SK-N-SH treated with all-trans-retinoic acid at 6 μM for 48 hours (cell line): ENCODE results near the gene TAF13.
A peak's percentile ranks its signal among the peaks of the same experiment; 100 is the strongest.

Source experiments
- ATAC-seq: fragments of 200-7000 bp; cut with Tn5 transposase; 3 replicates; pipeline ENCODE4 v1.9.1; 2020; ENCODE audit warnings: mild to moderate bottlenecking, moderate library complexity
- ARNTL ChIP-seq: fragments of 450-650 bp; formaldehyde crosslinking; IDR thresholded peaks from 2 replicates; pipeline ENCODE4 v1.5.0; 2020; ENCODE audit warnings: low read depth, mild to moderate bottlenecking, moderate library complexity, borderline replicate concordance
- BACH2 ChIP-seq: fragments of 250-450 bp; sonication (Bioruptor Pico); IDR thresholded peaks from 2 replicates; pipeline ENCODE4 v1.9.0; 2021; ENCODE audit warnings: mild to moderate bottlenecking, borderline replicate concordance
- CREB5 ChIP-seq: fragments of 250-450 bp; sonication (Bioruptor Pico); IDR thresholded peaks from 2 replicates; pipeline ENCODE4 v1.5.1; 2020; ENCODE audit warnings: low read depth, mild to moderate bottlenecking, moderate library complexity
- CSDC2 ChIP-seq: fragments of 250-450 bp; sonication (Bioruptor Pico); IDR thresholded peaks from 2 replicates; pipeline ENCODE4 v1.5.0; 2020; ENCODE audit warnings: mild to moderate bottlenecking, moderate library complexity
- CSRNP3 ChIP-seq: fragments of 250-450 bp; sonication (Bioruptor Pico); IDR thresholded peaks from 2 replicates; pipeline ENCODE4 v1.5.1; 2021; ENCODE audit warnings: mild to moderate bottlenecking, moderate library complexity
- ESRRG ChIP-seq: fragments of 250-450 bp; sonication (Bioruptor Pico); IDR thresholded peaks from 2 replicates; pipeline ENCODE4 v1.6.1; 2021; ENCODE audit warnings: mild to moderate bottlenecking
- GLIS3 ChIP-seq: fragments of 250-450 bp; sonication (Bioruptor Pico); IDR thresholded peaks from 2 replicates; pipeline ENCODE4 v1.5.0; 2020; ENCODE audit warnings: mild to moderate bottlenecking, moderate library complexity
- ISL1 ChIP-seq: fragments of 250-450 bp; sonication (Bioruptor Pico); IDR thresholded peaks from 2 replicates; pipeline ENCODE4 v2.1.2; 2022; ENCODE audit warnings: mild to moderate bottlenecking, moderate library complexity
- OSR1 ChIP-seq: fragments of 250-450 bp; sonication (Bioruptor Pico); IDR thresholded peaks from 2 replicates; pipeline ENCODE4 v1.8.0; 2022; ENCODE audit warnings: moderate library complexity, mild to moderate bottlenecking, inconsistent platforms
- PATZ1 ChIP-seq: fragments of 250-450 bp; sonication (Bioruptor Pico); IDR thresholded peaks from 2 replicates; pipeline ENCODE4 v1.8.0; 2020; ENCODE audit warnings: mild to moderate bottlenecking, moderate library complexity, borderline replicate concordance
- POU6F1 ChIP-seq: fragments of 250-450 bp; sonication (Bioruptor Pico); IDR thresholded peaks from 2 replicates; pipeline ENCODE4 v1.8.0; 2021; ENCODE audit warnings: low read depth, mild to moderate bottlenecking, moderate library complexity, borderline replicate concordance
- PPARA ChIP-seq: fragments of 250-450 bp; sonication (Bioruptor Pico); IDR thresholded peaks from 2 replicates; pipeline ENCODE4 v1.5.0; 2020; ENCODE audit warnings: mild to moderate bottlenecking, borderline replicate concordance
- RARB ChIP-seq: fragments of 250-450 bp; sonication (Bioruptor Pico); IDR thresholded peaks from 2 replicates; pipeline ENCODE4 v1.8.0; 2021; ENCODE audit warnings: mild to moderate bottlenecking, moderate library complexity
- SNAI2 ChIP-seq: fragments of 250-450 bp; sonication (Bioruptor Pico); IDR thresholded peaks from 2 replicates; pipeline ENCODE4 v1.5.0; 2020; ENCODE audit warnings: mild to moderate bottlenecking, moderate library complexity
- TCF4 ChIP-seq: fragments of 250-450 bp; sonication (Bioruptor Pico); IDR thresholded peaks from 2 replicates; pipeline ENCODE4 v1.8.0; 2021; ENCODE audit warnings: mild to moderate bottlenecking, moderate library complexity, borderline replicate concordance
- TOX ChIP-seq: fragments of 250-450 bp; sonication (Bioruptor Pico); IDR thresholded peaks from 2 replicates; pipeline ENCODE4 v1.8.0; 2021; ENCODE audit warnings: mild to moderate bottlenecking, moderate library complexity, borderline replicate concordance
- TSHZ2 ChIP-seq: fragments of 250-450 bp; sonication (Bioruptor Pico); IDR thresholded peaks from 2 replicates; pipeline ENCODE4 v1.5.0; 2020; ENCODE audit warnings: mild to moderate bottlenecking, moderate library complexity
- ZC3H10 ChIP-seq: fragments of 250-450 bp; sonication (Bioruptor Pico); IDR thresholded peaks from 2 replicates; pipeline ENCODE4 v1.5.1; 2021; ENCODE audit warnings: mild to moderate bottlenecking, moderate library complexity
- ZFP3 ChIP-seq: fragments of 250-450 bp; sonication (Bioruptor Pico); IDR thresholded peaks from 2 replicates; pipeline ENCODE4 v1.5.0; 2020; ENCODE audit warnings: mild to moderate bottlenecking, moderate library complexity
- ZFP30 ChIP-seq: fragments of 450-650 bp; formaldehyde crosslinking; IDR thresholded peaks from 2 replicates; pipeline ENCODE4 v1.5.0; 2022; ENCODE audit warnings: mild to moderate bottlenecking, moderate library complexity
- ZNF565 ChIP-seq: fragments of 450-650 bp; formaldehyde crosslinking; conservative IDR thresholded peaks from 2 replicates; pipeline ENCODE4 v1.5.0; 2020; ENCODE audit warnings: low read depth, mild to moderate bottlenecking, moderate library complexity
- ZNF70 ChIP-seq: fragments of 450-650 bp; formaldehyde crosslinking; IDR thresholded peaks from 2 replicates; pipeline ENCODE4 v1.5.0; 2020; ENCODE audit warnings: mild to moderate bottlenecking, moderate library complexity
- ZNF8 ChIP-seq: fragments of 450-650 bp; formaldehyde crosslinking; IDR thresholded peaks from 2 replicates; pipeline ENCODE4 v1.5.0; 2020; ENCODE audit warnings: mild to moderate bottlenecking, moderate library complexity

TAF13 gene

GRCh38 chr1:109099938-109100773, 24.4 kb upstream of the TAF13 start:
- peak; percentile 77 for TF ChIP-seq CREB5 (CRISPR knock-in tag)
- TF ChIP-seq CSRNP3 (CRISPR knock-in tag) = peak; percentile 84
- TF ChIP-seq ISL1 (CRISPR knock-in tag) = no peak
- TF ChIP-seq SNAI2 (CRISPR knock-in tag) = no peak
- no peak for TF ChIP-seq OSR1 (CRISPR knock-in tag)
- TF ChIP-seq ZC3H10 (CRISPR knock-in tag) = peak; percentile 33; the same call in 1 of the 2 replicates
- 0 out of 2 replicates have a peak, but pooled peaks have one; percentile 25 for TF ChIP-seq ZNF70 (CRISPR knock-in tag)
- TF ChIP-seq ZNF8 (CRISPR knock-in tag) = no peak
- TF ChIP-seq GLIS3 (CRISPR knock-in tag) = peak; percentile 82; the same call in 1 of the 2 replicates
- peak; percentile 72; the same call in 1 of the 2 replicates for TF ChIP-seq TOX (CRISPR knock-in tag)
- no peak for TF ChIP-seq TCF4 (CRISPR knock-in tag)
- peak; percentile 49; the same call in 1 of the 2 replicates for TF ChIP-seq CSDC2 (CRISPR knock-in tag)
- TF ChIP-seq ZFP30 (CRISPR knock-in tag) = peak; percentile 41; the same call in 1 of the 2 replicates
- no peak for TF ChIP-seq POU6F1
- TF ChIP-seq ESRRG (CRISPR knock-in tag) = peak; percentile 72; the same call in 1 of the 2 replicates
- peak; percentile 95 for TF ChIP-seq PATZ1 (CRISPR knock-in tag)
- TF ChIP-seq ZFP3 (CRISPR knock-in tag) = no peak
- TF ChIP-seq BACH2 (CRISPR knock-in tag) = no peak
- 0 out of 2 replicates have a peak, but pooled peaks have one; percentile 65 for TF ChIP-seq RARB (CRISPR knock-in tag)
- TF ChIP-seq PPARA (CRISPR knock-in tag) = no peak
- 0 out of 2 replicates have a peak, but pooled peaks have one; percentile 36 for TF ChIP-seq ZNF565 (CRISPR knock-in tag)
- TF ChIP-seq TSHZ2 = peak; percentile 62; the same call in 1 of the 2 replicates
- no peak for TF ChIP-seq ARNTL (CRISPR knock-in tag)
- ATAC-seq = peak; percentile 96

GRCh38 chr1:109096120-109096519, 20.3 kb upstream of the TAF13 start:
- ATAC-seq = no peak

More at GRCh38 chr1:109096120-109096519, 20.3 kb upstream of the TAF13 start:
- no peak for TF ChIP-seq ZC3H10 (CRISPR knock-in tag)
- TF ChIP-seq SNAI2 (CRISPR knock-in tag) = no peak
- no peak for TF ChIP-seq CSDC2 (CRISPR knock-in tag)
- no peak for TF ChIP-seq ZNF70 (CRISPR knock-in tag)
- no peak for TF ChIP-seq ZFP30 (CRISPR knock-in tag)
- TF ChIP-seq PATZ1 (CRISPR knock-in tag) = no peak
- no peak for TF ChIP-seq ZNF565 (CRISPR knock-in tag)
- no peak for TF ChIP-seq ISL1 (CRISPR knock-in tag)
- no peak for TF ChIP-seq RARB (CRISPR knock-in tag)
- no peak for TF ChIP-seq ZNF8 (CRISPR knock-in tag)
- TF ChIP-seq POU6F1 = no peak
